Measurements from ENCODE around the gene SFXN3. TPM values are rescaled to one million over a fixed set of nuclear protein-coding genes. Genes with fewer than 3 reads are reported as not detected.

Gene SFXN3
- total RNA-seq, 1 experiment from 2014 or later, result 8.5 TPM

- Histone ChIP-seq H2AFZ (ENCODE audit: low read length) (no peak overlapping the region), H3K9me3 (ENCODE audit: low read length) (no peaks in the 10 kb centered on the region), H4K20me1 (ENCODE audit: insufficient read depth, low read depth, low read length) (no peaks in the 10 kb centered on the region), H3K27me3 (ENCODE audit: low read length) (no peaks in the 10 kb centered on the region), H3K79me2 (ENCODE audit: low read length) (no peaks in the 10 kb centered on the region), H3K36me3 (ENCODE audit: insufficient read depth, low read length) (no peaks in the 10 kb centered on the region), H3K4me3 (ENCODE audit: low read length) (no peak overlapping the region), H3K4me1 (ENCODE audit: low read length) (peaks cover 1% of the 10 kb centered on the region), H3K4me2 (ENCODE audit: low read depth, low read length, poor library complexity, severe bottlenecking) (no peak overlapping the region), H3K27ac (ENCODE audit: low read length) (no peak overlapping the region), H3K9ac (ENCODE audit: low read length) (no peak overlapping the region), H3K9me2 (replicated peaks; ENCODE audit: insufficient read depth, low read length) (no peaks in the 10 kb centered on the region)
- DNase-seq, result peak; percentile 58
These were observed 50.2 kb downstream of the SFXN3 start for GRCh38 chr10:101080933-101081931.

- H2AFZ ChIP-seq (ENCODE audit: low read length), result no peak overlapping the region
- no peak overlapping the region for H3K27ac ChIP-seq (ENCODE audit: low read length)
- H3K79me2 ChIP-seq (ENCODE audit: low read length), result no peaks in the 10 kb centered on the region
- no peaks in the 10 kb centered on the region for H3K4me1 ChIP-seq (ENCODE audit: low read length)
- no peak overlapping the region for H3K4me3 ChIP-seq (ENCODE audit: low read length)
- H3K27me3 ChIP-seq (ENCODE audit: low read length), result no peaks in the 10 kb centered on the region
- no peak overlapping the region for H3K4me2 ChIP-seq (ENCODE audit: low read depth, low read length, poor library complexity, severe bottlenecking)
- no peaks in the 10 kb centered on the region for H3K9me3 ChIP-seq (ENCODE audit: low read length)
- no peaks in the 10 kb centered on the region for H4K20me1 ChIP-seq (ENCODE audit: insufficient read depth, low read depth, low read length)
- H3K36me3 ChIP-seq (ENCODE audit: insufficient read depth, low read length), result no peaks in the 10 kb centered on the region
- no peaks in the 10 kb centered on the region for H3K9me2 ChIP-seq (replicated peaks; ENCODE audit: insufficient read depth, low read length)
- no peak for DNase-seq
- no peak overlapping the region for H3K9ac ChIP-seq (ENCODE audit: low read length)
These were observed 54.8 kb downstream of the SFXN3 start for GRCh38 chr10:101085846-101086245.

GRCh38 chr10:101087376-101087775 lies 56.3 kb downstream of the SFXN3 start:
- no peaks in the 10 kb centered on the region for H3K79me2 ChIP-seq (ENCODE audit: low read length)
- H3K27me3 ChIP-seq (ENCODE audit: low read length), result no peaks in the 10 kb centered on the region

GRCh38 chr10:101087965-101088364 lies 56.9 kb downstream of the SFXN3 start:
- Histone ChIP-seq H3K27me3 (ENCODE audit: low read length) (no peaks in the 10 kb centered on the region), H3K27ac (ENCODE audit: low read length) (no peak overlapping the region), H3K4me3 (ENCODE audit: low read length) (no peak overlapping the region), H3K4me2 (ENCODE audit: low read depth, low read length, poor library complexity, severe bottlenecking) (no peak overlapping the region), H3K4me1 (ENCODE audit: low read length) (no peaks in the 10 kb centered on the region), H3K9me3 (ENCODE audit: low read length) (no peaks in the 10 kb centered on the region), H3K79me2 (ENCODE audit: low read length) (no peaks in the 10 kb centered on the region), H2AFZ (ENCODE audit: low read length) (no peak overlapping the region), H3K36me3 (ENCODE audit: insufficient read depth, low read length) (no peaks in the 10 kb centered on the region), H3K9ac (ENCODE audit: low read length) (no peak overlapping the region), H4K20me1 (ENCODE audit: insufficient read depth, low read depth, low read length) (no peaks in the 10 kb centered on the region), H3K9me2 (replicated peaks; ENCODE audit: insufficient read depth, low read length) (no peaks in the 10 kb centered on the region)
- DNase-seq, result no peak

More at GRCh38 chr10:101087376-101087775, 56.3 kb downstream of the SFXN3 start:
- Histone ChIP-seq H3K4me3 (ENCODE audit: low read length) (no peak overlapping the region), H3K9me2 (replicated peaks; ENCODE audit: insufficient read depth, low read length) (no peaks in the 10 kb centered on the region), H3K4me2 (ENCODE audit: low read depth, low read length, poor library complexity, severe bottlenecking) (no peak overlapping the region), H3K4me1 (ENCODE audit: low read length) (no peaks in the 10 kb centered on the region), H2AFZ (ENCODE audit: low read length) (no peak overlapping the region), H3K9me3 (ENCODE audit: low read length) (no peaks in the 10 kb centered on the region), H3K27ac (ENCODE audit: low read length) (no peak overlapping the region), H4K20me1 (ENCODE audit: insufficient read depth, low read depth, low read length) (no peaks in the 10 kb centered on the region), H3K36me3 (ENCODE audit: insufficient read depth, low read length) (no peaks in the 10 kb centered on the region), H3K9ac (ENCODE audit: low read length) (no peak overlapping the region)
- no peak for DNase-seq

- Histone ChIP-seq H4K20me1 (ENCODE audit: insufficient read depth, low read depth, low read length) (no peaks in the 10 kb centered on the region), H3K36me3 (ENCODE audit: insufficient read depth, low read length) (no peaks in the 10 kb centered on the region), H3K27ac (ENCODE audit: low read length) (no peak overlapping the region), H3K4me1 (ENCODE audit: low read length) (no peaks in the 10 kb centered on the region), H3K9me2 (replicated peaks; ENCODE audit: insufficient read depth, low read length) (no peaks in the 10 kb centered on the region), H3K4me2 (ENCODE audit: low read depth, low read length, poor library complexity, severe bottlenecking) (no peak overlapping the region), H3K79me2 (ENCODE audit: low read length) (no peaks in the 10 kb centered on the region), H3K9me3 (ENCODE audit: low read length) (no peaks in the 10 kb centered on the region), H3K9ac (ENCODE audit: low read length) (no peak overlapping the region), H3K4me3 (ENCODE audit: low read length) (no peak overlapping the region), H2AFZ (ENCODE audit: low read length) (no peak overlapping the region), H3K27me3 (ENCODE audit: low read length) (no peaks in the 10 kb centered on the region)
- DNase-seq, result no peak
These were observed 58.7 kb downstream of the SFXN3 start for GRCh38 chr10:101089520-101090299.

GRCh38 chr10:101090597-101090996 lies 59.6 kb downstream of the SFXN3 start:
- DNase-seq, result no peak
- H3K9ac ChIP-seq (ENCODE audit: low read length), result no peak overlapping the region

More at GRCh38 chr10:101090597-101090996, 59.6 kb downstream of the SFXN3 start:
- Histone ChIP-seq H3K9me3 (ENCODE audit: low read length) (no peaks in the 10 kb centered on the region), H3K4me3 (ENCODE audit: low read length) (no peak overlapping the region), H3K4me2 (ENCODE audit: low read depth, low read length, poor library complexity, severe bottlenecking) (no peak overlapping the region), H3K79me2 (ENCODE audit: low read length) (no peaks in the 10 kb centered on the region), H4K20me1 (ENCODE audit: insufficient read depth, low read depth, low read length) (no peaks in the 10 kb centered on the region), H3K36me3 (ENCODE audit: insufficient read depth, low read length) (no peaks in the 10 kb centered on the region), H3K27ac (ENCODE audit: low read length) (no peak overlapping the region), H3K9me2 (replicated peaks; ENCODE audit: insufficient read depth, low read length) (no peaks in the 10 kb centered on the region), H3K27me3 (ENCODE audit: low read length) (no peaks in the 10 kb centered on the region), H3K4me1 (ENCODE audit: low read length) (peaks cover 5% of the 10 kb centered on the region), H2AFZ (ENCODE audit: low read length) (no peak overlapping the region)

Other genes starting within 250 kb of the SFXN3 start
- 27.5 and 52.4 TPM in 2 replicates for gene SLF2, start 118.3 kb upstream of the SFXN3 start, total RNA-seq (2014; rRNA removed; shearing (Covaris generic); ENCODE audit: low replicate concordance)
- not detected in 2 replicates for gene SEMA4G, start 61.7 kb upstream of the SFXN3 start, total RNA-seq (2014; rRNA removed; shearing (Covaris generic); ENCODE audit: low replicate concordance)
- gene MRPL43, start 43.7 kb upstream of the SFXN3 start, total RNA-seq (2014; rRNA removed; shearing (Covaris generic); ENCODE audit: low replicate concordance), result 86.3 and 93.9 TPM in 2 replicates
- gene TWNK, start 43.7 kb upstream of the SFXN3 start, total RNA-seq (2014; rRNA removed; shearing (Covaris generic); ENCODE audit: low replicate concordance), result 14.5 and 17.0 TPM in 2 replicates
- gene LZTS2, start 31.4 kb upstream of the SFXN3 start, total RNA-seq (2014; rRNA removed; shearing (Covaris generic); ENCODE audit: low replicate concordance), result 11.3 and 23.9 TPM in 2 replicates
- 2.6 and 3.0 TPM in 2 replicates for gene PDZD7, start 105 bp upstream of the SFXN3 start, total RNA-seq (2014; rRNA removed; shearing (Covaris generic); ENCODE audit: low replicate concordance)
- gene KAZALD1, start 30.8 kb downstream of the SFXN3 start, total RNA-seq (2014; rRNA removed; shearing (Covaris generic); ENCODE audit: low replicate concordance), result 21.5 and 50.1 TPM in 2 replicates
- not detected in 2 replicates for gene TLX1, start 100.1 kb downstream of the SFXN3 start, total RNA-seq (2014; rRNA removed; shearing (Covaris generic); ENCODE audit: low replicate concordance)
- gene LBX1, start 198.2 kb downstream of the SFXN3 start, total RNA-seq (2014; rRNA removed; shearing (Covaris generic); ENCODE audit: low replicate concordance), result not detected in 2 replicates

All from Karpas-422 (cell line).